HG02885 (cell line): Measurements from ENCODE around the gene NTN4.
"Not testable (repeated sequence)": the region's sequence is repeated elsewhere in the genome, so short reads cannot be mapped to it uniquely, and the experiment has no call there.

Experiments
- ATAC-seq: cut with Tn5 transposase; IDR thresholded peaks from one replicate; pipeline ENCODE4 v1.9.1; 2021; ENCODE audit warnings: mild to moderate bottlenecking; ENCODE audit not compliant: unreplicated experiment, poor library complexity

The NTN4 gene

DNA sequence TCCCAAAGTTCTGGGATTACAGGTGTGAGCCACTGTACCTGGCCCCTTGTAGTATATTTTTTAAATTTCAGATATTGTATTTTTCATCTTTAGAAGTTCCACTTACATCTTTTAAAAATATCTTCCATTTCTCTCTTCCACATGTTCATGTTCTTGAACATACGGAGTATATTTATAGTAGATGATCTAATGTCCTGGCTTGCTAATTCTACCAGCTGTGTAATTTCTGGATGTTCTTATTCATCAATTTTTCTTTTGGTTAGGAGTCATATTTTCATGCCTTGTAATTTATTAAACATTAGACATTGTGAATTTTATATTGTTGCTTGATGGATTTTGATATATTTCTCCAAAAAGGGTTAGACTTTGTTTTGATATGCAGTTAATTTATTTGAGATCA is 30.8 kb downstream of the NTN4 start:
- no peak for ATAC-seq

DNA sequence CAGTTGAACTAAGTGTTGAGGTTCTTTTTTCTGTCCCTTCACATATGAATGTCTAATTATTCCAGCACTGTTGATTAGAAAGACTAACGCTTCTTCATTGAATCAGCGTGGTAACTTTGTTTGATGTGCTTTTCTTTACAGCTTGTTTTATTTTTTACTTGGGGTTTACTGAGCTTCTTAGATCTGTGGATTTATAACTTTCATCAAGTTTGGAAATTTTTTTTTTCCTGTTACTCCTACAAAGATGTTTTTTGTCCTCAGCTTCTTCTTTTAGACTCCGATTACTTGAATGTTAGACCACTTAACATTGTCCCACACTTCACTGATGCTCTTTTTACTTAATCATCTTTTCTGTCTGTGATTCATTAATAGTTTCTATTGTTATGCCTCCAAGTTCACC is 31.5 kb downstream of the NTN4 start:
- no peak for ATAC-seq

DNA sequence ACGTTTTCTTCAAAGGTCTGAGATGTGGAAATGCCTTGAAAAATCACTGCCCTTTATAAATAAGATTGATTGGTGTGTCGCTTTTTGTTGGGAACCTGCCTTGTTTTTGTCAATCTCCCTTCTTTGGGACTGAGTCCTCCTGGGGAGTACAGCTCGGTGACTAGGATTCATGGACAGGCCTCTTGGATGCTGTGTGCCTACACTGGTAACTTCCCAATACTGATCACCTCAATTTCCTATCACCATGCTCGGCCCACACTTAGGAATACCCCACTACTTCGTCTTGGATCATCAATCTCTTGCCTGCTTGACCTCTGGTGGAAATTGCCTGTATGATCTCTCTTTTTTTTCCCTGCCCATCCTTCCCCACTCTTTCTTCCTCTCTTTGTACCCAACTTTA is 34.2 kb downstream of the NTN4 start:
- ATAC-seq, result no peak

DNA sequence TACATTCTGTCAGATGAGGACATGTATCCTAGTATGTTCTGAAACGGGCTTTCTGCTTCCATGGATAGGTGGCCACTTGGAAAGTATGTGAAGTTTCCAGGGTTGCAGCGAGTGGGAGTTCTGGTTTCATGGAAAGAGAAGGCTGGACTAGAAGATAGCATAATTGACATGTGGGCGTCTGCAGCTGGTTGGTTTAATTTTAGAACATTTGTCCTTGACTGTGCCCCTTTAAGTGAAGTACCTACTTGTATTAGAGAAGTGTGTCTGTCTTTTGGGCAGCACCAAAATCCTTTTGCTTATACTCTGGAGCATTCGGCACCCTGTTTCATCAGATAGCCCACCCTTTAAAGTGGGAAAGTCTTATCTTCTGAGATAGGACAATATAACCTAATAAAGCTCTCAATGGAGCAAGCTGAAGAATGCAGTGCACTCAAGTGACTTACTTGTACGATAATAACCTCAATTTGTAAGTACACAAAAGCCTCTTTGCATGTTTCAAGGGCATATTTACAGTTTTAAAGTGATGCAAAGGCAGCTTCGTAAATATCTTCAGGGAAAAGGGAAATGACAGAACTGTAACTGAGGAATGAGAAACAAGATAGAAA is 35.2 kb downstream of the NTN4 start:
- ATAC-seq, result no peak

GRCh38 chr12:95746062-95746461 is 44.5 kb downstream of the NTN4 start:
- not testable (repeated sequence) for ATAC-seq

GRCh38 chr12:95742586-95742985 is 48.0 kb downstream of the NTN4 start:
- ATAC-seq, result no peak

- ATAC-seq, result no peak
Observed at GRCh38 chr12:95741635-95742034, 48.9 kb downstream of the NTN4 start.

DNA sequence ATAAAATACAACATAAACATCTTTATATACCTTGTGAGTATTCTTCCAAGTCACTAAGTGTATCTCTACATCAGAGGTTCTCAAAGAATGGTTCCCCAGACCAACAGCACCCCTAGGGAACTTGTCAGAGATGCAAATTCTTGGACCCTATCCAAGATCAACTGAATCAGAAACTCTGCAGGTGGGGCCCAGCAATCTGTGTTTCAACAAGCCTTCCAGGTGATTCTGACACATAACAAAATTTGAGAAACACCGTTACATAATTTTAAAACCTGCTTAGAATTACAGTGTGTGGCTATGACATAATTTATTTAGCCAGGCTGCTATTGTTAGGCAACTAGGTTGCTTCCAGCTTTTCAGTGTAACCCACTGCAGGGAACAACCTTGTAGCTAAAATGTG is 49.8 kb downstream of the NTN4 start:
- ATAC-seq, result no peak

DNA sequence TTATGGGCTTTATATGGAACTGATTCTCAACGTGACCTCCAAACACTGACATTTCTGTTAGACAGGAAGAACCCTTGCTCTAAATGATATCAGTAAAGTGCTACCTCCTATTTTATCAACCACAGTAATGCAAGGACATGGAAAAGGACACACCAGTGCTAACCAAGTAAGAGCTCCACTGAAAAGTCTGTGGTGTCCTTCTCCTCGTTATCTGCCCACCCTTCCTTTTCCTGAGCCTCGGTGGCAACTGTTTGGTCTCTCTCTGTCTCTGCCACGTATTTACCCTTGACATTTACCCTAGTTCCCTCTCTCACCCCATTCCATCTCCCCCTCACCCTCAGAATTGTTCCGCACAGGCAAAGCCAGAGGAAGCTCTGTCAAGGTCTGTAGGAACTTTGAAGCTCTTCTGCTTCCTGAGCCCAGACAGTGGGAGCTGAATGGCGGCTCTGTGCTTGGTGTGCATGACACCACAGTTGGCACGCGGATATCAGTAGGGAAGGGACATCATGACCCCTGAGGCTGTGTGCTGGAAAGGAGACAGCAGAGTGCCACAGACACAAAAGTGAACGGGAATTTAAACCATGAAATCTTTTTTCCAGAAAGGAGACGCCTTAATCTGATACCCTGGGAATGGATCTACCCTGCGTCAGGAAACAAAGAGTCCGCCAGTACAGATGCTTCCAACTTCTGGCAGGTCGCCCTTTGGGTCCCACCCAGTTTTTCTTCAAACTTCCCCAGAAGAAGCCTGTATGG is 50.8 kb downstream of the NTN4 start:
- ATAC-seq, result no peak

- no peak for ATAC-seq
Observed at GRCh38 chr12:95738024-95738611, 52.4 kb downstream of the NTN4 start.

- ATAC-seq, result no peak
Observed at GRCh38 chr12:95736631-95737030, 53.9 kb downstream of the NTN4 start.

- ATAC-seq, result not testable (repeated sequence)
Observed at GRCh38 chr12:95735728-95736127, 54.8 kb downstream of the NTN4 start.

- no peak for ATAC-seq
Observed at GRCh38 chr12:95733141-95733825, 57.3 kb downstream of the NTN4 start.

DNA sequence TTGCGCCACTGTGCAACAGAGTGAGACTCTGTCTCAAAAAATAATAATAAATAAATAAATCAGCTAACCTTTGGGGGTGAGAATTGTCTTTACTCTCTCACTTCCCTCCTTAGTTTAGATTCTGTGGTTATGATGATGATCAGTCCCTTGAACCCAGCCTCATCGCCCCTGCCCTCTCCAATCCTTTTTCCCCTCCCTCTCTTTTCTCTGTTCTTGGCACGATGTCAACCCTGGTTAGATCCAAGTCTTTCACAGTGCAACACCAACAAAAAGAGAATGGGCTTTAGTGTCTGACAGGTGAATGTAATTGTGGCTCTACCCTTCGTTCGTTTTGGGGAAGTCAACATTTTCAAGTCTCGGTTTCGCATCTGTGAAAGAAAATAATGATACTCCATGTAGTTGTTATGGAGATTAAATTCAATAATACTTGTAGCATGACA is 59.0 kb downstream of the NTN4 start:
- peak; percentile 64 for ATAC-seq

DNA sequence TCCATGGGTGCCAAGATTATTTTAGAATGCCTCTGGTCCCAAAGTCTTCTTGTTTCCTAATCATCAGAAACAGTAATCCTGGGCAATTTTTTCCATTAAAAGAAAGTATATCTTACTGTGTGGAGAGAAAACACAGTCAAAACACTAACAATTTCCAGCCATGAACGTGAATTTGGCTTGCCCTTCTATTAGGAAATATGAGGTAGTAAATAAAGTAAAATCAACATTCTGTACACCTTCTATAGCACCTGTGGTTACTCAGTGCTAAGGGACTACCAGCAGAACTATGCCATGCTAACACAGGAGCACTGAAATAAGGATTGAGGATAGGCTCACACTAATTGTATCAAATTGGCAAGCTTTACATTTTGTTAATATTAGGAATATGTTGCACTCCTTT is 60.1 kb downstream of the NTN4 start:
- ATAC-seq, result no peak

DNA sequence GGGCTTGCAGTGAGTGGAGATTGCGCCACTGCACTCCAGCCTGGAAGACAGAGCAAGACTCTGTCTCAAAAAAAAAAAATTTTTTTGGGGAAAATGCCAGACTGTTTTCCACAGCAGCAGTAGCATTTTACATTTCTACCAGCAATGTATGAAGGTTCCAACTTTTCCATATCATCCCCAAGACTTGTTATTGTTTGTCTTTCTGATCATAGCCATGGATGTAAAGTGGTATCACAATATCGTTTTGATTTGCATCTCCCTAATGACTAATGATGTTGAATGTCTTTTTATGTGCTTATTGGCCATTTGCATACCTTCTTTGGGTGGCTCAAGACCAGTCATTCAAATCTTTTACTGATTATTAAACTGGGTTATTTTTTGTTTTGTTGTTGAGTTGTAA is 63.7 kb downstream of the NTN4 start:
- ATAC-seq, result no peak

- no peak for ATAC-seq
Observed at GRCh38 chr12:95724767-95725166, 65.8 kb downstream of the NTN4 start.

GRCh38 chr12:95723693-95724384 is 66.7 kb downstream of the NTN4 start:
- ATAC-seq, result no peak

DNA sequence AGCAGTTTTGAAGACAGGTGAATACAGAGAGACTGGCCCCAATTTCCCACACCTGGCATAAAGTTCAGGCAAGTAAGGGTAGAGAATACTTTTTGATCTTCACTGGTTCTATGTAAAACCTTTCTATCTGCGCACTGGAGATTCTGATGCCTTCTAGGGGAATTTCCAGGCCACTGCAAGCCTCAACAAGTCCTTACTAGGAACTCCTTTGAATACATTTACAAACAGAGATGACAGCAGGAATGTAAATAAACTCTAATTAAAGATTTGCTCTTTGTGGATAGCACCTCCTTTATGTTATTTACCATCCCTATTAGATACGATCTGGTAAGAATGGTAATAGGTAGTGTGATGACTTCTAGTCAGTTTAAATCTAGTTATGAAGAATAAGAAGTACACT is 69.2 kb downstream of the NTN4 start:
- no peak for ATAC-seq

DNA sequence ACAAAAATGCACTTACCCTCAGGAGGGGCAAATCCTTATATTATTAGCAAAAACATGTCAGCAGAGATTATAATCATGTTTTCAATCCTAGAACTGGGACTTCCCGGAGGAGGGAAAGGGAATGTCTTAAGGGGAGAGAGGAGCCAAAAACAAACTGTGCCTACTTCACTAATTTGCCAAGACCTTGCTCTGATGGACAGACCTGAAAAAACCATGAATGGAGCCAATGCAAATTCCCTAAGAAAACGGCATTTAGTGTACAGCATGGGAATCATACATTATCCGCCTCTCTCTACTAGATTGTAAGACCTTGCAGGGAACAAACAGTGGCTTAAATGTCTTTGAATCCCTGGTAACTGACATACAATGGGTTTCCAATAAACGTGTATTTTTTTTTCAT is 70.4 kb downstream of the NTN4 start:
- no peak for ATAC-seq

DNA sequence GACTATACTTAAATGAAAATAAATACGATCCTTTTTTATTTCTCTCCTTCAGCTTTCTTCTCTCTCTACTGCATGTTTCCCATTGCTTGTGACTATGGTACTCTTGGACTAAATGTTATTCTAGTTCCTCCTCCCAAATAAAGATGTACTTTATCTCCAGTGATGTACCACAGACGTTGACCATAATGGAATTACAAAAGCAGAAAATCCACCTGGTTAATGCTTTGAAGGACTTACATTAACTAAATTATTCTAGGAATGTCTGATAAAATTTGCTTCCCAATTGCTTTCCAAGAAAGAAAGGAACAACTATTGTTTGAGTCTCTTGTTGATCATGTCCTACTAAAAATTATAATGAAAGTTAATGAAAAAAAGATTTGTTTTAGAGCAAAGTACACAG is 71.8 kb downstream of the NTN4 start:
- no peak for ATAC-seq
